Epithelial cell of esophagus (primary cell): ENCODE data around the gene ARRDC2.

Source experiments
- DNase-seq: peaks from one replicate; pipeline ENCODE4 v3.0.0; 2010; ENCODE audit warnings: low read depth
- H3K4me3 ChIP-seq: 2 replicates; pipeline ENCODE4 v1.5.1; 2011; ENCODE audit warnings: mild to moderate bottlenecking, low read length, control low read depth
- TF ChIP-seq, protein P1 (sequence below): IDR thresholded peaks from 2 replicates; pipeline ENCODE4 v1.5.1; 2011; ENCODE audit warnings: low read depth, mild to moderate bottlenecking, low read length, control low read depth, inconsistent platforms; ENCODE audit not compliant: insufficient read depth; ENCODE audit errors: missing control alignments

ARRDC2 gene

DNA sequence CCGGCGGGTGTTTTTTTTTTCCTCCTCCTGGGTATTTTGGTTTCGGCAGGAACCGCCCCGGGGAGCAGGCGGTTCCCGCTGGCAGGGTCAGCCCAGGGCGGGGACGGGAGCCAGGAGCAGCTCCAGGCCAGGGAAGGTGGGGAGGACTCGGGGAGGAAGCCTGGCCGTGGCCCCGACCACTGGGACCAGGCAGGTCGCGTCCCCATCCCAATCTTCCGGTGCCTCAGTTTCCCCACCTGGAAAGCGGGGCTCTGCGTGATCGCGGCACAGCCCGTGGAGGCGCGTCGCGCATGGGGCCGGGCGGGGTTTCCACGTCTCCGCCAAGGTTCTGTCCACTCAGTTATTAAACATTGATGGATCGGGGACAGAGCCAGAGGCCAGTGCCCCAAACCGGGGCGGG lies 43.9 kb downstream of the ARRDC2 start:
- no peak for DNase-seq
- H3K4me3 ChIP-seq, result no peak overlapping the region
- TF ChIP-seq, protein P1, sequence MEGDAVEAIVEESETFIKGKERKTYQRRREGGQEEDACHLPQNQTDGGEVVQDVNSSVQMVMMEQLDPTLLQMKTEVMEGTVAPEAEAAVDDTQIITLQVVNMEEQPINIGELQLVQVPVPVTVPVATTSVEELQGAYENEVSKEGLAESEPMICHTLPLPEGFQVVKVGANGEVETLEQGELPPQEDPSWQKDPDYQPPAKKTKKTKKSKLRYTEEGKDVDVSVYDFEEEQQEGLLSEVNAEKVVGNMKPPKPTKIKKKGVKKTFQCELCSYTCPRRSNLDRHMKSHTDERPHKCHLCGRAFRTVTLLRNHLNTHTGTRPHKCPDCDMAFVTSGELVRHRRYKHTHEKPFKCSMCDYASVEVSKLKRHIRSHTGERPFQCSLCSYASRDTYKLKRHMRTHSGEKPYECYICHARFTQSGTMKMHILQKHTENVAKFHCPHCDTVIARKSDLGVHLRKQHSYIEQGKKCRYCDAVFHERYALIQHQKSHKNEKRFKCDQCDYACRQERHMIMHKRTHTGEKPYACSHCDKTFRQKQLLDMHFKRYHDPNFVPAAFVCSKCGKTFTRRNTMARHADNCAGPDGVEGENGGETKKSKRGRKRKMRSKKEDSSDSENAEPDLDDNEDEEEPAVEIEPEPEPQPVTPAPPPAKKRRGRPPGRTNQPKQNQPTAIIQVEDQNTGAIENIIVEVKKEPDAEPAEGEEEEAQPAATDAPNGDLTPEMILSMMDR, result no peak

DNA sequence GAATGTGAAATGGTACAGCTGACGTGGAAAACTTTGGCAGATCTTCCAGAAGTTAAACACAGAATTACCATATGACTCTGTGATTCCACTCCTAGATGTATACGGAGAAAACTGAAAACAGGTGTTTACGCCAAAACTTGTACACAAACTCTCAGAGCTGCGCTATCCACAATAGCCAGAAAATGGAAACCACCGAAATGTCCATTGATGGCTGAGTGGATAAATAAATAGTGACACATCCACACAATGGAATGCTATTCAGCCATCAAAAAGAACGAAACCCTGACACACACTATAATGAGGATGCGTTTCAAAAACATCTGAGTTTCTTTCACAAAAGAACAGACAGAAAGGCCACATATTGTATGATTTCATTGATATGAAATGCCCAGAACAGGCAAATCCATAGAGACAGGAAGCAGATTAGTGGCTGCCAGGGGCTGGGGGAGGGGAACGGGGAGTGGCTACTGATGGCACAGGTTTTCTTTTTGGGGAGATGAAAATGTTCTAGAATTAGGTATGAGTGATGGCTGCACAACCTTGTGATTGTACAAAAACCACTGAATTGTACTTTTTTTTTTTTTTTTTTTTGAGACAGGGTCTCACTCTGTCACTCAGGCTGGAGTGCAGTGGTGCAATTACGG lies 45.7 kb downstream of the ARRDC2 start:
- peak; percentile 43 for DNase-seq
- H3K4me3 ChIP-seq, result no peak overlapping the region
- TF ChIP-seq, protein P1, result no peak

DNA sequence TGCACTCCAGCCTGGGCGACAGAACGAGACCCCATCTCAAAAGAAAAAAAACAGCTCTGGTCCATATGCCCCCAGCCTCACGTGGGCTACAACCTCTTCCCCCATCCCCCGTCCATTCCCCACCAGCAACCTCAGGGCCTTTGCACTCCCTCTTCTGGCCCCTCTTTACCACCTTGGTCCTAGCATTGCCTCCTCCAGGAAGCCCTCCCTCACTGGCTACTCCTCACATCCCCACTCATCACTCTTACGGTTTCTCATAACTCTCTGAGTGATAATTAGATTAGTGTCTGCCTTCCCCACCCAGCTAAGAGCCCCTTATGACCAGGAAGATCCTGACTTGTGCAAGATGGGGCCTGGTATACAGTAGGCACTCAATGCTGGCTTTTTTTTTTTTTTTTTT lies 48.0 kb downstream of the ARRDC2 start:
- H3K4me3 ChIP-seq, result no peak overlapping the region

DNA sequence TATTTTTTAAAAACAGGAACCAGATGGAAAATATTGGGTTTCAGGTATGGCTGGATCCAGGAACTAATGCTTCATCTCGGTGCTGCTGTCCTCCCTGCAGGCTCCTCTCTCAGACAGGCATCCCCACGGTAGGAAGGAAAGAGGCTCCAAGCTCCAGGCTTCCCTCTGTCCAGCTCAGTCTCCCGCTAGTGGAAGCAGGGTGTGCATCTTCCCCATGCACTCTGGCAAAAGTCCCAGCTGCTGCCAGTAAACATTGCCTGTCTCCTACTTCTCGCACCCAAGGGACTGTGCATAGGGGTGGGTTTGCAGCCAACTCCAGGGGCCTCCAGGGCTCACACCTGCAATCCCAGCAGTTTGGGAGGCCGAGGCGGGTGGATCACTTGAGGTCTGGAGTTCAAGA lies 49.6 kb downstream of the ARRDC2 start:
- no peak for DNase-seq
- H3K4me3 ChIP-seq, result no peak overlapping the region
- TF ChIP-seq, protein P1, result no peak

More for the DNA sequence above, 48.0 kb downstream of the ARRDC2 start:
- no peak for DNase-seq
- TF ChIP-seq, protein P1, result no peak

DNA sequence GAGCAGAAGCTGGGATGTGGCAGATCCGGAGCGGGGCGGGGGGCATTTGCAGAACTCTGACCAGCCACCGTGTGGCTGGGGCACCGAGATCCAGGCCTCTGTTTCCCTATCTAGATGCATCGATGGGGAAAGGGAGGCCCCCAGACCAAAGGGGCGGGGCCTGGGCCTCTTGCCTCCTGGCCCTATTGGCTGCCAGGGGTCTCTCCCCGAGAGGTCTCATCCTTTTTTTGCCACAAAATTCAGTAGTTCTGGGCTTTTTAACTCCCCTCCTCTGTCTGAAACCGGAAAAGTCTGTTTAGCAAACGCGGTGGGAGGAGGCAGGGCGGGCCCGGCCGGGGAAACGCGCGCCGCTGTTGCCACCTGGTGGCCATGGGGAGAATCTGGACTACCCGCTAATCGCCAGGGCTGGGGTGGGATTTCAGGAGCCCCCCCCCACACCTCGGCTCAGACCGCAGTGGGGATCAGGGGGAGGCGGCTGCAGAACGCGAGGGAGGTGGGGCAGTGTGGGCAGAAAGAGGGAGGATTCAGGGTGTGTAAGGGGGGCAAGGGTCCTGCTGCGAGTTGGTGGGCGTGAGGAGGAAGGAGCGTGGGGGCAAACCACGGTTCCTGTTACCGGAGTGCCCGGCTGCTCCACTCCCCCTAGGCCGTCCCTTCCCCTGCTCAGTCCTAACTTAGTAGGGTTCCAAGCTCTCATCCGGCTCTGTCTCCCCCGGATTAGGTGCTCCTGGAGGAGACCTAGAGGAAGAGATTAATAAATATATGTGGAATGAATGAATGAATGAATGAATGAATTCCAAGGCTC lies 50.4 kb downstream of the ARRDC2 start:
- H3K4me3 ChIP-seq, result no peak overlapping the region
- TF ChIP-seq, protein P1, result peak; percentile 75
- DNase-seq, result peak; percentile 71

DNA sequence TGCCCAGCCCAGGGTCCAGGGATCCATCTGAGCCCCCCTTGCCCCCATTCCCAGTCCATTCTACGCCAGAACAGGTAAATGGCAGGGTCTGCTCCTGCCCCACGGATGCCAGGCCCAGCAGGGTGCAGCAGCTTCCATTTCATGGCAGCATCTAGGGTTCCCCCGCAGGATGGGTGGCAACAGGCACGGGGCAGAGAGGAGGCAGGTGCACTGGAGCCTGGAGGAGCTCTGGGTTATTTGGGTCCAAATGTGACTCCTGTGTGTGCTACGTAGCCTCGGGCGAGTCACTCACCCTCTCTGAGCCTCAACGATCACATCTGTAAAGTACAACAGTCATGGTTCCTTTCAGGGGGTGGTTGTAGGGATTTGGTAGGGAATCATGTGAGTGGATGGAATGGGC lies 51.3 kb downstream of the ARRDC2 start:
- DNase-seq, result no peak
- H3K4me3 ChIP-seq, result no peak overlapping the region
- TF ChIP-seq, protein P1, result no peak

DNA sequence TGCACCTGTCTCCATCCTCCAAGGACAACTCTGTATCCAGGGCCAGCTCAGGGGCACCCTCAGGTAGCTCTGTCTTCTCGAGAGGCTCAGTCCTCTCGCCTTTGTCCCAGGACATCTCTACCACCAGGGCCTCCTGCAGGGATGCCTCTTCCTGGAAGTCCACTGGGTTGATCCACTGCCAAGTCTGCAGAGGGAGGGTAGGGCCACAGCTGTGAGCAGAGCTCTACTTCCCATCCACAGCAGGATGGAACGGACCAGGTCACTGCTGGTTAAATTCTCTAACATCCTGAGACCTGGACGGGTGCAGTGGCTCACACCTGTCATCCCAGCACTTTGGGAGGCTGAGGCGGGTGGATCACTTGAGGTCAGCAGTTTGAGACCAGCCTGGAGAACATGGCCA lies 51.9 kb downstream of the ARRDC2 start:
- no peak for DNase-seq
- no peak overlapping the region for H3K4me3 ChIP-seq
- TF ChIP-seq, protein P1, result no peak
